ENCODE data around the gene BTNL3. TPM values are rescaled to one million over a fixed set of nuclear protein-coding genes. Genes with fewer than 3 reads are reported as not detected.

BTNL3 gene
- total RNA-seq, 1 donor from 2014 or later, result not detected

- CTCF ChIA-PET, result no interaction called here
- Mint-ChIP-seq H3K9me3 (no peaks in the 10 kb centered on the region), H3K27me3 (peaks cover 26% of the 10 kb centered on the region), H3K36me3 (ENCODE audit: low read depth) (no peaks in the 10 kb centered on the region), H3K4me3 (no peak overlapping the region), H3K4me1 (peaks cover 38% of the 10 kb centered on the region), H3K27ac (no peak overlapping the region)
- intact Hi-C loops (cut with micrococcal nuclease), result no loop called here
- TF ChIP-seq, protein P1, sequence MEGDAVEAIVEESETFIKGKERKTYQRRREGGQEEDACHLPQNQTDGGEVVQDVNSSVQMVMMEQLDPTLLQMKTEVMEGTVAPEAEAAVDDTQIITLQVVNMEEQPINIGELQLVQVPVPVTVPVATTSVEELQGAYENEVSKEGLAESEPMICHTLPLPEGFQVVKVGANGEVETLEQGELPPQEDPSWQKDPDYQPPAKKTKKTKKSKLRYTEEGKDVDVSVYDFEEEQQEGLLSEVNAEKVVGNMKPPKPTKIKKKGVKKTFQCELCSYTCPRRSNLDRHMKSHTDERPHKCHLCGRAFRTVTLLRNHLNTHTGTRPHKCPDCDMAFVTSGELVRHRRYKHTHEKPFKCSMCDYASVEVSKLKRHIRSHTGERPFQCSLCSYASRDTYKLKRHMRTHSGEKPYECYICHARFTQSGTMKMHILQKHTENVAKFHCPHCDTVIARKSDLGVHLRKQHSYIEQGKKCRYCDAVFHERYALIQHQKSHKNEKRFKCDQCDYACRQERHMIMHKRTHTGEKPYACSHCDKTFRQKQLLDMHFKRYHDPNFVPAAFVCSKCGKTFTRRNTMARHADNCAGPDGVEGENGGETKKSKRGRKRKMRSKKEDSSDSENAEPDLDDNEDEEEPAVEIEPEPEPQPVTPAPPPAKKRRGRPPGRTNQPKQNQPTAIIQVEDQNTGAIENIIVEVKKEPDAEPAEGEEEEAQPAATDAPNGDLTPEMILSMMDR (IDR thresholded peaks at IDR 0.05), result no peak
- no peak for ATAC-seq (ENCODE audit: low read depth)
- DNase-seq, result no peak
- POLR2A ChIA-PET, result no interaction called here
These were observed 59.3 kb downstream of the BTNL3 start for GRCh38 chr5:181047921-181048320.

- H3K36me3 Mint-ChIP-seq (ENCODE audit: low read depth), result no peaks in the 10 kb centered on the region
- H3K9me3 Mint-ChIP-seq, result no peaks in the 10 kb centered on the region
- TF ChIP-seq, protein P1 (IDR thresholded peaks at IDR 0.05), result no peak
- ATAC-seq (ENCODE audit: low read depth) (no peak), DNase-seq (no peak)
- intact Hi-C loops (cut with micrococcal nuclease), result loop anchor here (2.0 to 5.0 kb wide), 2 partner anchors 107 to 247 kb away; partner anchors contain the start of gene MGAT1
- H3K27me3 Mint-ChIP-seq, result peaks cover 39% of the 10 kb centered on the region
- peaks cover 43% of the 10 kb centered on the region for H3K4me1 Mint-ChIP-seq
- ChIA-PET CTCF (no interaction called here), POLR2A (no interaction called here)
- no peak overlapping the region for H3K27ac Mint-ChIP-seq
- H3K4me3 Mint-ChIP-seq, result no peak overlapping the region
These were observed 61.4 kb downstream of the BTNL3 start for GRCh38 chr5:181050016-181050415.

DNA sequence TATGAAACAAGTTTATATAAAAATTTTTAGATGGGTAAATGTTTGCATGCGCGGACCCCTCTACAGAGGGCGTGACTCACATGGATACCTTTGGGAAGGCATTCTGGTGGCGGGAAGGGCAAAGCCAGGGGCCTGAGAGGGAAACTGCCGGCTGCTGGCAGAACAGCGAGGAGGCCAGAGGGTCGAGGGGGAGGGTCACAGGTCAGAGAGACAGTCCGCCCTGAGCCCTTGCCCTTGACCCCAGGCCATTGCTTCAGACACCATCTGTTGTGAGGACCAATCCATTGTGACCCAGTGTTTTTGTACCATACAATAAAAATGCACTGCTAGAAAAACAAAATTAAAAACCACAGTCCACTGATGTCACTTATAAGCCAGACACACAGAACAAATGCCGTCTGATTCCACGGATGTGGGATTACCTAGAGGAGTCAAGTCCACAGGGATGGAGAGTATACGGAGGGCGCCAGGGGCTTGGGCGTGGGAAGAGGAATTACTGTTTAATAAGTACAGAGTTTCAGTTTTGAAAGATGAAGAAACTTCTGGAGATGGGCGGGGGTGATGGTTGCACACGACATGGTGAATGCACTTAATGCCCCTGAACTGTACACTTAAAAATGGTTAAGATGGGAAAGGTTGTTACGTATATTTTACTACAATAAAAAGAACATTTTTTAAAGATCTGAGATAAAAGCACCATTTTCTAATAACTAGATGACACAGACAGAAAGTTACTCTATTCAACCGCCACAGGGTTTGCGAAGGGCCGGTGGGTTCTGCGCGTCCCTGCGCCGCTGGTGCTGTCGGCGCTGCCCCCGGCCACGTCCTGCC lies 63.4 kb downstream of the BTNL3 start:
- Mint-ChIP-seq H3K27ac (peak overlapping the region; percentile 67), H3K4me1 (peaks cover 46% of the 10 kb centered on the region), H3K36me3 (ENCODE audit: low read depth) (no peaks in the 10 kb centered on the region), H3K4me3 (peak overlapping the region; percentile 78), H3K27me3 (peaks cover 52% of the 10 kb centered on the region), H3K9me3 (no peaks in the 10 kb centered on the region)
- POLR2A ChIA-PET, result interaction anchor here (0.7 to 1.2 kb wide), 5 partner anchors 19 to 242 kb away, joined by 3 to 4 read pairs (median 4); partner anchors contain the start of gene ZFP62
- TF ChIP-seq, protein P1 (IDR thresholded peaks at IDR 0.05), result no peak
- intact Hi-C loops (cut with micrococcal nuclease), result loop anchor here (1.0 to 5.0 kb wide), 3 partner anchors 77 to 249 kb away; partner anchors contain the start of gene MGAT1
- no peak for DNase-seq
- peak; percentile 15 for ATAC-seq (ENCODE audit: low read depth)
- CTCF ChIA-PET, result no interaction called here

DNA sequence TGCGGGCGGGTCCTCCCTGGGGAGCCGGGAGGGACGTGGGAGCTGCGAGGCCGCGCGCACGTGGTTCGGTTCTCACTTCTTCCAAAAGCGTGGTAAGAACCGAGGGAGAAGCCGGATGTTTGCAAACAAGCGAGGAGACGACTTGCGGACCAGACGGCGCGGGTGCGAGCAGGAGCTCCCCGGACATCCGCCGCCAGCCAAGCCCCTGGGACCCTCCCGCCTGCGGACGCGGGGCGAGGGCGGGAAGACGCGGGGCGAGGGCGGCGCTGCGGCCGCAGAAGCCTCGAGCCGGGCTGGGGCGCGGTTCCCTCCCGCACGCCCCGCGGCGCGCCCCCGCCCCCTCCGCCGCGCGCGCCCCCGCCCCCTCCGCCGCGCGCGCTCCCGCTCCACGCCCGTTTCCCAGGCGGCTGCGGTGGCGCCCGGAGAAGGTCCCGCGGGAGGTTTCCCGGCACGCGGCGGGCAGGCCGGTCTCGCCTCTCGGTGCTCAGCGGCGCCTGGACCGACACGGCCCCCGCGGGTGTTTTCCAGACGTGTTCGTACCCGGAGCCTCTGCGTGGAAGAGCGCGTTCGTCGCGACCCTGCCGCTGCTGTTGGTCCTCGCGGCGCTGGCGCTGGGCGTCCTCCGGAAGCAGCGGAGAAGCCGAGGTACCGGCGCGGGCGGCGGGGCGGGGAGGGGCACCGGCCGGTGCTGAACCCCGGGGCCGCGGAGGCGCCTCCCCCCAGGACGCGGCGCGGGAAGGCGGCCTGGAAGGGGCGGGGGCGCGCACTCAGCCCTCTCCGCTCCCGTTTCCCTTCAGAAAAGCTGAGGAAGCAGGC lies 64.2 kb downstream of the BTNL3 start:
- intact Hi-C loops (cut with micrococcal nuclease), result loop anchor here (1.0 to 5.0 kb wide), 2 partner anchors 104 to 192 kb away; partner anchors contain the start of gene ZFP62
- DNase-seq (peak; percentile 42), ATAC-seq (ENCODE audit: low read depth) (peak; percentile 35)
- Mint-ChIP-seq H3K27me3 (peaks cover 52% of the 10 kb centered on the region), H3K27ac (peak overlapping the region; percentile 70), H3K4me3 (peak overlapping the region; percentile 85), H3K4me1 (peaks cover 46% of the 10 kb centered on the region), H3K36me3 (ENCODE audit: low read depth) (no peaks in the 10 kb centered on the region), H3K9me3 (no peaks in the 10 kb centered on the region)
- TF ChIP-seq, protein P1 (IDR thresholded peaks at IDR 0.05), result no peak
- POLR2A ChIA-PET, result interaction anchor here (0.6 to 1.4 kb wide), 5 partner anchors 31 to 242 kb away, joined by 3 to 8 read pairs (median 4); partner anchors contain the start of gene ZFP62
- CTCF ChIA-PET, result no interaction called here

Data from activated B cell treated with CpG ODN at 0.5 μM for 24 hours (primary cell).